ENCODE data around the gene UBR7. TPM values are rescaled to one million over a fixed set of nuclear protein-coding genes. Genes with fewer than 3 reads are reported as not detected.
A peak's percentile ranks its signal among the peaks of the same experiment; 100 is the strongest.

UBR7 gene
- total RNA-seq, 1 donor from 2014 or later, result 7.8 TPM

- Mint-ChIP-seq H3K4me1 (ENCODE audit: low read depth, unreplicated experiment) (no peaks in the 10 kb centered on the region), H3K27me3 (ENCODE audit: low read depth, unreplicated experiment) (no peaks in the 10 kb centered on the region), H3K4me3 (ENCODE audit: unreplicated experiment) (no peak overlapping the region), H3K36me3 (ENCODE audit: low read depth, unreplicated experiment) (no peaks in the 10 kb centered on the region), H3K9me3 (ENCODE audit: unreplicated experiment) (no peaks in the 10 kb centered on the region), H3K27ac (ENCODE audit: unreplicated experiment) (no peak overlapping the region)
- DNase-seq (ENCODE audit: low read depth), result no peak
- H4K20me1 ChIP-seq (ENCODE audit: insufficient read depth, low read length), result no peaks in the 10 kb centered on the region
- H3K27me3 ChIP-seq (ENCODE audit: insufficient read depth, low read length), result no peaks in the 10 kb centered on the region
- TF ChIP-seq, protein P1, sequence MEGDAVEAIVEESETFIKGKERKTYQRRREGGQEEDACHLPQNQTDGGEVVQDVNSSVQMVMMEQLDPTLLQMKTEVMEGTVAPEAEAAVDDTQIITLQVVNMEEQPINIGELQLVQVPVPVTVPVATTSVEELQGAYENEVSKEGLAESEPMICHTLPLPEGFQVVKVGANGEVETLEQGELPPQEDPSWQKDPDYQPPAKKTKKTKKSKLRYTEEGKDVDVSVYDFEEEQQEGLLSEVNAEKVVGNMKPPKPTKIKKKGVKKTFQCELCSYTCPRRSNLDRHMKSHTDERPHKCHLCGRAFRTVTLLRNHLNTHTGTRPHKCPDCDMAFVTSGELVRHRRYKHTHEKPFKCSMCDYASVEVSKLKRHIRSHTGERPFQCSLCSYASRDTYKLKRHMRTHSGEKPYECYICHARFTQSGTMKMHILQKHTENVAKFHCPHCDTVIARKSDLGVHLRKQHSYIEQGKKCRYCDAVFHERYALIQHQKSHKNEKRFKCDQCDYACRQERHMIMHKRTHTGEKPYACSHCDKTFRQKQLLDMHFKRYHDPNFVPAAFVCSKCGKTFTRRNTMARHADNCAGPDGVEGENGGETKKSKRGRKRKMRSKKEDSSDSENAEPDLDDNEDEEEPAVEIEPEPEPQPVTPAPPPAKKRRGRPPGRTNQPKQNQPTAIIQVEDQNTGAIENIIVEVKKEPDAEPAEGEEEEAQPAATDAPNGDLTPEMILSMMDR (IDR thresholded peaks at IDR 0.05; ENCODE audit: insufficient read depth, low read depth, low read length), result no peak
- no peak for TF ChIP-seq EZH2 (IDR thresholded peaks at IDR 0.05; ENCODE audit: insufficient read depth, low read length)
- no peaks in the 10 kb centered on the region for H3K4me1 ChIP-seq (ENCODE audit: insufficient read depth, low read length)
- H2AFZ ChIP-seq (ENCODE audit: low read depth, low read length), result no peak overlapping the region
- no peaks in the 10 kb centered on the region for H3K9me3 ChIP-seq (ENCODE audit: insufficient read depth, low read depth, low read length)
- peaks cover 5% of the 10 kb centered on the region for H3K79me2 ChIP-seq (ENCODE audit: insufficient read depth, low read length)
- FAIRE-seq, result no peak
- H3K27ac ChIP-seq (ENCODE audit: low read depth, low read length), result no peak overlapping the region
- no peak overlapping the region for H3K4me2 ChIP-seq (ENCODE audit: low read length)
- no peak overlapping the region for H3K9ac ChIP-seq (ENCODE audit: low read length)
- peaks cover 21% of the 10 kb centered on the region for H3K36me3 ChIP-seq (ENCODE audit: insufficient read depth, low read length)
- no peak overlapping the region for H3K4me3 ChIP-seq (ENCODE audit: insufficient read depth, low read depth, low read length)
These were observed 7.5 kb downstream of the UBR7 start for GRCh38 chr14:93214598-93214997.

DNA sequence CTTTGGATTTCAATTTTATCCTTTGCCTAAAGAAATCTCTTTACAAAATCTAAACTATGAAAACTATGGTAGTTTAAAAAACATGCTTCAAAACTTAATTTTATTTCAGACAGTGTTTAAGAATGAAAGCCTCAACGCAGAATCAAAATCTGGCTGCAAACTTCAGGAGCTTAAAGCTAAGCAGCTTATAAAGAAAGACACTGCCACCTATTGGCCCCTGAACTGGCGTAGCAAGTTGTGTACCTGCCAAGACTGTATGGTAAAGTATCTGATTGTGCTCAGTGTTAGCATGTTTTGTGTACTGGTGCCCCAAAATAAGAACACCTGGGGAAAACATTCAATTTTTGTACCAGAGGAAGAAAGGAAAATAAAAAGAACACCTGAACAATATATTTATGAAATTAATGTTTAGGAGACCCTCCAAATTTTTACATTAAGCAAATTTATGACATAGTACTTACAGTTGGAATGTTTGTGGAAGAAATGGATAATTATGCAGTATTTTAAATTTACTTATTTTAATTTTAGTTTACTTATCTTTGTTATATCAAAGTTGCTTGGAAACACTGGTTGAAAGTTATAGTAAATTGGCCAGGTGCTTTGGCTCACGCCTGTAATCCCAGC, 12.2 kb downstream of the UBR7 start:
- H3K27ac Mint-ChIP-seq (ENCODE audit: unreplicated experiment), result no peak overlapping the region
- no peaks in the 10 kb centered on the region for H3K36me3 Mint-ChIP-seq (ENCODE audit: low read depth, unreplicated experiment)
- no peaks in the 10 kb centered on the region for H3K4me1 Mint-ChIP-seq (ENCODE audit: low read depth, unreplicated experiment)
- no peaks in the 10 kb centered on the region for H3K9me3 Mint-ChIP-seq (ENCODE audit: unreplicated experiment)
- peaks cover 14% of the 10 kb centered on the region for H3K36me3 ChIP-seq (ENCODE audit: insufficient read depth, low read length)
- no peak overlapping the region for H3K4me3 ChIP-seq (ENCODE audit: insufficient read depth, low read depth, low read length)
- no peaks in the 10 kb centered on the region for H3K79me2 ChIP-seq (ENCODE audit: insufficient read depth, low read length)
- no peaks in the 10 kb centered on the region for H3K9me3 ChIP-seq (ENCODE audit: insufficient read depth, low read depth, low read length)
- H2AFZ ChIP-seq (ENCODE audit: low read depth, low read length), result no peak overlapping the region
- DNase-seq (ENCODE audit: low read depth), result peak; percentile 46
- H3K27ac ChIP-seq (ENCODE audit: low read depth, low read length), result no peak overlapping the region
- H3K4me3 Mint-ChIP-seq (ENCODE audit: unreplicated experiment), result no peak overlapping the region
- TF ChIP-seq, protein P1 (IDR thresholded peaks at IDR 0.05; ENCODE audit: insufficient read depth, low read depth, low read length), result peak; percentile 63
- no peak for TF ChIP-seq EZH2 (IDR thresholded peaks at IDR 0.05; ENCODE audit: insufficient read depth, low read length)
- H3K4me2 ChIP-seq (ENCODE audit: low read length), result no peak overlapping the region
- H3K27me3 ChIP-seq (ENCODE audit: insufficient read depth, low read length), result no peaks in the 10 kb centered on the region
- H3K9ac ChIP-seq (ENCODE audit: low read length), result no peak overlapping the region
- no peaks in the 10 kb centered on the region for H4K20me1 ChIP-seq (ENCODE audit: insufficient read depth, low read length)
- FAIRE-seq, result no peak
- no peaks in the 10 kb centered on the region for H3K27me3 Mint-ChIP-seq (ENCODE audit: low read depth, unreplicated experiment)
- H3K4me1 ChIP-seq (ENCODE audit: insufficient read depth, low read length), result no peaks in the 10 kb centered on the region

- H3K36me3 ChIP-seq (ENCODE audit: insufficient read depth, low read length), result peaks cover 11% of the 10 kb centered on the region
- Mint-ChIP-seq H3K27me3 (ENCODE audit: low read depth, unreplicated experiment) (no peaks in the 10 kb centered on the region), H3K36me3 (ENCODE audit: low read depth, unreplicated experiment) (no peaks in the 10 kb centered on the region), H3K27ac (ENCODE audit: unreplicated experiment) (no peak overlapping the region), H3K4me1 (ENCODE audit: low read depth, unreplicated experiment) (no peaks in the 10 kb centered on the region), H3K4me3 (ENCODE audit: unreplicated experiment) (no peak overlapping the region), H3K9me3 (ENCODE audit: unreplicated experiment) (no peaks in the 10 kb centered on the region)
- no peaks in the 10 kb centered on the region for H4K20me1 ChIP-seq (ENCODE audit: insufficient read depth, low read length)
- no peaks in the 10 kb centered on the region for H3K9me3 ChIP-seq (ENCODE audit: insufficient read depth, low read depth, low read length)
- no peak overlapping the region for H3K4me2 ChIP-seq (ENCODE audit: low read length)
- FAIRE-seq, result no peak
- H3K79me2 ChIP-seq (ENCODE audit: insufficient read depth, low read length), result no peaks in the 10 kb centered on the region
- no peak for TF ChIP-seq EZH2 (IDR thresholded peaks at IDR 0.05; ENCODE audit: insufficient read depth, low read length)
- TF ChIP-seq, protein P1 (IDR thresholded peaks at IDR 0.05; ENCODE audit: insufficient read depth, low read depth, low read length), result no peak
- no peak for DNase-seq (ENCODE audit: low read depth)
- no peak overlapping the region for H3K9ac ChIP-seq (ENCODE audit: low read length)
- no peak overlapping the region for H3K4me3 ChIP-seq (ENCODE audit: insufficient read depth, low read depth, low read length)
- no peak overlapping the region for H2AFZ ChIP-seq (ENCODE audit: low read depth, low read length)
- no peaks in the 10 kb centered on the region for H3K4me1 ChIP-seq (ENCODE audit: insufficient read depth, low read length)
- no peak overlapping the region for H3K27ac ChIP-seq (ENCODE audit: low read depth, low read length)
- H3K27me3 ChIP-seq (ENCODE audit: insufficient read depth, low read length), result no peaks in the 10 kb centered on the region
These were observed 13.5 kb downstream of the UBR7 start for GRCh38 chr14:93220509-93220908.
